ENCODE measurements around the gene PTPRT.

- no peak for TF ChIP-seq POLR2AphosphoS5 (IDR thresholded peaks at IDR 0.05; ENCODE audit: borderline replicate concordance, low read depth, low read length)
- no peak for TF ChIP-seq EZH2 (IDR thresholded peaks at IDR 0.05)
- no peak for TF ChIP-seq FOXP2 (optimal IDR thresholded peaks at IDR 0.05; ENCODE audit: control extremely low read depth, extremely low read length, insufficient read depth)
Measured at GRCh38 chr20:42379385-42379784, 810.3 kb downstream of the PTPRT start.
